Natural killer cell (primary cell): Measurements from ENCODE around the gene ZFYVE9. TPM values are rescaled to one million over a fixed set of nuclear protein-coding genes. Genes with fewer than 3 reads are reported as not detected.

ENCODE experiments used
- ATAC-seq, 3 donors: fragments of 150-1000 bp in 2 of 3; fragments of 200-7000 bp in 1 of 3; cut with Tn5 transposase; 1 replicate in 1 of 3; 2 replicates in 2 of 3; pipeline ENCODE4 v1.10.0; 2021; ENCODE audit warnings: mild to moderate bottlenecking in 2 of 3, moderate library complexity in 2 of 3
- DNase-seq, 2 donors: peaks; one replicate each; pipeline versions ENCODE4 v3.0.0 to v3.0.0-alpha.2; 2013 to 2021; ENCODE audit warnings: mixed read lengths in 1 of 2
- H3K27ac ChIP-seq: one replicate; pipeline ENCODE4 v1.5.1; 2013; ENCODE audit warnings: mild to moderate bottlenecking, low read length
- H3K27me3 ChIP-seq: one replicate; pipeline ENCODE4 v1.6.1; 2013; ENCODE audit warnings: low read length; ENCODE audit not compliant: control insufficient read depth, insufficient read depth
- H3K36me3 ChIP-seq: one replicate; pipeline ENCODE4 v1.6.1; 2013; ENCODE audit warnings: low read length; ENCODE audit not compliant: control insufficient read depth, insufficient read depth
- H3K4me1 ChIP-seq: one replicate; pipeline ENCODE4 v1.6.1; 2013; ENCODE audit warnings: low read length; ENCODE audit not compliant: control insufficient read depth, insufficient read depth
- H3K4me3 ChIP-seq: one replicate; pipeline ENCODE4 v1.5.1; 2013; ENCODE audit warnings: low read length
- H3K9me3 ChIP-seq: one replicate; pipeline ENCODE4 v1.6.1; 2013; ENCODE audit warnings: low read length; ENCODE audit not compliant: control insufficient read depth, insufficient read depth
- H3K27ac Mint-ChIP-seq, 2 donors: one replicate each; pipeline ENCODE4 v1.8.0; 2022; ENCODE audit warnings: mild to moderate bottlenecking in 2 of 2, mixed read lengths in 2 of 2, moderate library complexity in 1 of 2
- H3K27me3 Mint-ChIP-seq, 2 donors: one replicate each; pipeline ENCODE4 v1.8.0; 2022; ENCODE audit warnings: low read depth in 2 of 2, mixed read lengths in 2 of 2
- H3K36me3 Mint-ChIP-seq: one replicate; pipeline ENCODE4 v1.8.0; 2022; ENCODE audit warnings: mixed read lengths
- H3K4me1 Mint-ChIP-seq, 2 donors: one replicate each; pipeline ENCODE4 v1.8.0; 2022; ENCODE audit warnings: mixed read lengths in 2 of 2
- H3K4me3 Mint-ChIP-seq: one replicate; pipeline ENCODE4 v1.8.0; 2022; ENCODE audit warnings: mild to moderate bottlenecking, moderate library complexity, mixed read lengths
- H3K9me3 Mint-ChIP-seq, 2 donors: one replicate each; pipeline ENCODE4 v1.8.0; 2022; ENCODE audit warnings: mixed read lengths in 2 of 2
- WGBS: methylation state at CpG from one replicate; pipeline ENCODE4 v1.1.7; 2013; ENCODE audit warnings: missing lambda C conversion rate; ENCODE audit not compliant: insufficient coverage; 5-methylcytosine and 5-hydroxymethylcytosine counted together
- intact Hi-C: fragments of 100-400 bp; cut with micrococcal nuclease; formaldehyde crosslinking; loops from one replicate; pipeline ENCODE4 v1.14.2; 2022
- total RNA-seq, 4 donors: library from RNA; stranded (reverse); fragments of 120-200 nt in 1 of 4; gene quantifications; one replicate each; pipeline versions ENCODE4 v1.2.3 to v1.2.4, GENCODE V29; 2013 to 2022
- TF ChIP-seq, protein P1 (sequence below): fragments of 200-600 bp; IDR thresholded peaks from one replicate; pipeline ENCODE4 v1.8.0; 2022; ENCODE audit warnings: antibody characterized with exemption

Gene ZFYVE9
- total RNA-seq, 3 donors from 2014 or later (not counting 1 experiment from before 2014, with no cell fraction given), result 1.1 to 2.3 (median 1.8) TPM

GRCh38 chr1:52190500-52191252 lies 48.8 kb downstream of the ZFYVE9 start:
- H3K4me3 Mint-ChIP-seq, result no peak overlapping the region
- WGBS, result 62% methylated on average over 2 of the region's 4 CpGs
- ATAC-seq (no peak), DNase-seq (no peak)
- TF ChIP-seq, protein P1, sequence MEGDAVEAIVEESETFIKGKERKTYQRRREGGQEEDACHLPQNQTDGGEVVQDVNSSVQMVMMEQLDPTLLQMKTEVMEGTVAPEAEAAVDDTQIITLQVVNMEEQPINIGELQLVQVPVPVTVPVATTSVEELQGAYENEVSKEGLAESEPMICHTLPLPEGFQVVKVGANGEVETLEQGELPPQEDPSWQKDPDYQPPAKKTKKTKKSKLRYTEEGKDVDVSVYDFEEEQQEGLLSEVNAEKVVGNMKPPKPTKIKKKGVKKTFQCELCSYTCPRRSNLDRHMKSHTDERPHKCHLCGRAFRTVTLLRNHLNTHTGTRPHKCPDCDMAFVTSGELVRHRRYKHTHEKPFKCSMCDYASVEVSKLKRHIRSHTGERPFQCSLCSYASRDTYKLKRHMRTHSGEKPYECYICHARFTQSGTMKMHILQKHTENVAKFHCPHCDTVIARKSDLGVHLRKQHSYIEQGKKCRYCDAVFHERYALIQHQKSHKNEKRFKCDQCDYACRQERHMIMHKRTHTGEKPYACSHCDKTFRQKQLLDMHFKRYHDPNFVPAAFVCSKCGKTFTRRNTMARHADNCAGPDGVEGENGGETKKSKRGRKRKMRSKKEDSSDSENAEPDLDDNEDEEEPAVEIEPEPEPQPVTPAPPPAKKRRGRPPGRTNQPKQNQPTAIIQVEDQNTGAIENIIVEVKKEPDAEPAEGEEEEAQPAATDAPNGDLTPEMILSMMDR, result no peak
- H3K27me3 ChIP-seq, result no peaks in the 10 kb centered on the region
- H3K4me3 ChIP-seq, result no peak overlapping the region
- no peak overlapping the region for H3K27ac Mint-ChIP-seq
- H3K9me3 ChIP-seq, result no peaks in the 10 kb centered on the region
- no peaks in the 10 kb centered on the region for H3K36me3 ChIP-seq
- no peaks in the 10 kb centered on the region for H3K9me3 Mint-ChIP-seq
- no peaks in the 10 kb centered on the region for H3K36me3 Mint-ChIP-seq
- no peak overlapping the region for H3K27ac ChIP-seq
- H3K4me1 ChIP-seq, result no peaks in the 10 kb centered on the region
- intact Hi-C loops, result no loop called here
- H3K4me1 Mint-ChIP-seq, result no peaks in the 10 kb centered on the region
- peaks cover 0 to 13% of the 10 kb centered on the region in 2 donors for H3K27me3 Mint-ChIP-seq

GRCh38 chr1:52191395-52191965 lies 49.6 kb downstream of the ZFYVE9 start:
- Histone ChIP-seq H3K36me3 (no peaks in the 10 kb centered on the region), H3K4me3 (no peak overlapping the region), H3K4me1 (no peaks in the 10 kb centered on the region), H3K27me3 (no peaks in the 10 kb centered on the region), H3K27ac (no peak overlapping the region), H3K9me3 (no peaks in the 10 kb centered on the region)
- Mint-ChIP-seq H3K4me3 (no peak overlapping the region), H3K9me3 (no peaks in the 10 kb centered on the region), H3K27ac (no peak overlapping the region), H3K36me3 (no peaks in the 10 kb centered on the region), H3K4me1 (no peaks in the 10 kb centered on the region), H3K27me3 (peaks cover 0 to 9% of the 10 kb centered on the region in 2 donors)
- TF ChIP-seq, protein P1, result no peak
- DNase-seq, result no peak
- WGBS, result 95% methylated on average over 2 of the region's 2 CpGs
- intact Hi-C loops, result no loop called here
- no peak for ATAC-seq

DNA sequence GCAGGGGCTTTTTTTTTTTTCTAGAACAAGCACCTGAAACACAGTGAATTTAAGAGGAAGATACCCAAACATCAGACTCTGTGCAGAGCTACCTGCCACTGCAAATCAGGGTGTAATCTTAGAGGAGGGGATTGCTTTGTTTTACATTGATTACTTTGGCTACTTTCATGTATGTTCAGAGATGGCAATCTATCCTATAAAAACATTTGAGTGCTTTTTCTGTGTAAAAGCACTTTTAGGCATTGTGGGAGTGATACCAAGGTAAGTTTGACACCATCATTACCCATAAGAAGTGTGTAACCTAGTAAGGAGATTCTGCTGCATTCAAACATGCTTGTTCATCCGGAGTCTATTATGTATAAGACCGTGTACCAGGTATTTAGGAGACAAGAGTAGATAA lies 50.1 kb downstream of the ZFYVE9 start:
- Mint-ChIP-seq H3K36me3 (no peaks in the 10 kb centered on the region), H3K4me3 (no peak overlapping the region), H3K27ac (no peak overlapping the region), H3K27me3 (peaks cover 0 to 9% of the 10 kb centered on the region in 2 donors), H3K9me3 (no peaks in the 10 kb centered on the region), H3K4me1 (no peaks in the 10 kb centered on the region)
- H3K27ac ChIP-seq, result no peak overlapping the region
- no peaks in the 10 kb centered on the region for H3K4me1 ChIP-seq
- 94% methylated on average over 2 of the region's 2 CpGs for WGBS
- DNase-seq, result no peak
- H3K9me3 ChIP-seq, result no peaks in the 10 kb centered on the region
- ATAC-seq, result no peak
- TF ChIP-seq, protein P1, result no peak
- intact Hi-C loops, result no loop called here
- no peaks in the 10 kb centered on the region for H3K27me3 ChIP-seq
- H3K36me3 ChIP-seq, result no peaks in the 10 kb centered on the region
- no peak overlapping the region for H3K4me3 ChIP-seq
